Kidney (tissue), 14 donors: ENCODE data around the gene TIAM2. TPM values are rescaled to one million over a fixed set of nuclear protein-coding genes. Genes with fewer than 3 reads are reported as not detected.

Experiments used
- DNase-seq, 5 donors: peaks; one replicate each; pipeline ENCODE4 v3.0.0-alpha.2; 2013 to 2020
- FAIRE-seq: peaks from 2 replicates; lab custom pipeline; 2012; peaks lifted over from hg19 to GRCh38; lab: Jason Lieb, UNC
- H3K27ac ChIP-seq, 2 donors: one replicate each; pipeline ENCODE4 v1.7.0; 2013; ENCODE audit warnings: low read depth in 2 of 2, low read length in 2 of 2, inconsistent platforms in 1 of 2
- H3K27me3 ChIP-seq: one replicate; pipeline ENCODE4 v1.7.1; 2013; ENCODE audit warnings: low read length, inconsistent platforms; ENCODE audit not compliant: control insufficient read depth, insufficient read depth
- H3K36me3 ChIP-seq, 3 donors: one replicate each; pipeline versions ENCODE4 v1.7.0 to v1.7.1; 2013; ENCODE audit warnings: low read length in 3 of 3, control low read depth in 1 of 3, inconsistent platforms in 1 of 3; ENCODE audit not compliant: insufficient read depth in 3 of 3, control insufficient read depth in 2 of 3
- H3K4me1 ChIP-seq, 3 donors: one replicate each; pipeline versions ENCODE4 v1.7.0 to v1.7.1; 2013; ENCODE audit warnings: low read length in 3 of 3, inconsistent platforms in 1 of 3, low read depth in 1 of 3; ENCODE audit not compliant: control insufficient read depth in 2 of 3, insufficient read depth in 2 of 3
- H3K4me3 ChIP-seq, 3 donors: one replicate each; pipeline versions ENCODE4 v1.7.0 to v1.8.1; 2013; ENCODE audit warnings: low read length in 3 of 3, control low read depth in 1 of 3, inconsistent platforms in 1 of 3
- H3K9ac ChIP-seq, 3 donors: one replicate each; pipeline versions ENCODE4 v1.7.0 to v1.7.1; 2013; ENCODE audit warnings: low read length in 3 of 3, control low read depth in 1 of 3, inconsistent platforms in 1 of 3
- H3K9me3 ChIP-seq, 3 donors: one replicate each; pipeline versions ENCODE4 v1.7.0 to v1.7.1; 2013; ENCODE audit warnings: low read length in 3 of 3, control low read depth in 1 of 3, inconsistent platforms in 1 of 3; ENCODE audit not compliant: control insufficient read depth in 2 of 3, insufficient read depth in 1 of 3
- intact Hi-C: fragments of 100-400 bp; cut with DNase I; formaldehyde crosslinking; loops from one replicate; pipeline ENCODE4 v1.11.1; 2022
- polyA plus RNA-seq: library from polyadenylated mRNA; stranded (reverse); fragments of 350-450 nt; fragmentation: Illumina TruSeq; extraction: RNeasy Lipid Tissue Mini Kit (QIAGEN cat#74804); gene quantifications from one replicate; pipeline ENCODE4 v1.2.3, GENCODE V29; 2014; ENCODE audit warnings: low read depth, low replicate concordance; ENCODE audit not compliant: insufficient read depth
- total RNA-seq: library from RNA; stranded (reverse); fragmentation: NEBNext Ultra II Directional; extraction: Animal tissue kit (Norgen Biotek cat#: 25700); gene quantifications from one replicate; pipeline ENCODE4 v1.2.1, GENCODE V29; 2021
- TF ChIP-seq, protein P1 (sequence below): IDR thresholded peaks from 3 replicates; pipeline ENCODE4 v1.5.1; 2012; ENCODE audit warnings: mild to moderate bottlenecking, moderate library complexity, borderline replicate concordance; ENCODE audit not compliant: insufficient read depth; ENCODE audit errors: extremely low read depth
- donor health status: control.
- donor health status: control.
- donor health status: control.
- donor health status: control.
- donor health status: control.
- donor health status: DM: yes; HTN: yes; CAD: no.
- donor health status: Normal renal cell carcinoma (clear cell type).

Gene TIAM2
- total and polyA plus RNA-seq, 2 donors from 2014 or later, result 6.8 to 7.6 TPM

DNA sequence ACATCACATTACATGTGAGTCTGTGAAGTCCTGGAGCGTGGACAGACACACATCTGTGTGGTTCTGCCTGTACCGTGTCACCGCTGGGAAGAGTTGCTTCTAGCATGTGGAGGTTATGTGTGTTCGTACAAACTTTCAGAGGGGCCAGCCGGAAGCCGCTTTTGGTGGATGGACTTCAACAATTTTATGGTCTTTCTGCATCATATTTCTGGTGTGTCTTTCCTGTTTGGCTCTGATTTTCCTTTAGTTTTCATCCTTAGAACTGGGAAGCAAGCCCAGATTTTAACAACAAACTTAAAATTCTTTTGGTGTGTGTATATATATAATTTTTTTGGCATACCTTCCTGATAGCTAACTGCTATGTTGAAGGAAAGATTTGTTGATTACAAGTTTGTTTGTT is 71.2 kb downstream of the TIAM2 start:
- FAIRE-seq (no peak), DNase-seq (peak in 2 of 5 donors; percentile 48 to 79)
- intact Hi-C loops, result no loop called here

DNA sequence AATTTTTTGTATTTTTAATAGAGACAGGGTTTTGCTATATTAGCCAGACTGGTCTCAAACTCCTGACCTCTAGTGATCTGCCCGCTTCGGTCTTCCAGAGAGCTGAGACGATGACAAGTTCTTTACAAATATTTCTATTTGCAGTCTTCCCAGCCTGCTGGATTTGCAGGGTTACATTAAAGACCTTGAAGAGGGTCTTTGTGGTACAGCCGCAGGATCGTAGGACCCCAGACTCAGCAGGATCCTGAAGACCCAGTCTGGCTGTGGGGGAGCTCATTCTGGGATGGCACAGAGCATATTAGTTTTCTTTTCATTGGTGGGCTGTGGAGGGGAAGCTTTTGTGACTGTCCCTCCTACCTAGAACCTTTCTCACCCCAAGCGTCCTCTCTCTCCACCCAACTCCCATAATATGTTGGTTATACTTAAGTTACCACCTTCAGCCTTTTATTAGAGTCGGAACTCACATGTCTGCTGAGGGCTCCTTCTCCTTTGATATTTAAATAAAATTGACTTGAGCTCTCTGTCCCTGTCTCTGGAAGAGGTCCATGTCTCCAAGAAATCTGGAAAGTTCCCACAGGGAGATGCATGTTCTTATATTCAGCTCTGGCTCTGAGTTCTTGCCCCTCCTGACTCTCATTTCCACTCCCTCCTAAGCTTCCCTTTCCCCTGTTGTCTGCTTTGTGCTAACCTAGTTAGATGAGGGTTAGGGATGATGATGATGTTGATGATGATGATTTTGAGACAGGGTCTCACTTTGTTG is 72.0 kb downstream of the TIAM2 start:
- Histone ChIP-seq H3K4me1 (no peaks in the 10 kb centered on the region), H3K9ac (no peak overlapping the region), H3K27ac (no peak overlapping the region), H3K36me3 (no peaks in the 10 kb centered on the region), H3K4me3 (no peak overlapping the region), H3K27me3 (no peaks in the 10 kb centered on the region), H3K9me3 (no peaks in the 10 kb centered on the region)
- intact Hi-C loops, result no loop called here
- DNase-seq (no peak), FAIRE-seq (no peak)
- TF ChIP-seq, protein P1, sequence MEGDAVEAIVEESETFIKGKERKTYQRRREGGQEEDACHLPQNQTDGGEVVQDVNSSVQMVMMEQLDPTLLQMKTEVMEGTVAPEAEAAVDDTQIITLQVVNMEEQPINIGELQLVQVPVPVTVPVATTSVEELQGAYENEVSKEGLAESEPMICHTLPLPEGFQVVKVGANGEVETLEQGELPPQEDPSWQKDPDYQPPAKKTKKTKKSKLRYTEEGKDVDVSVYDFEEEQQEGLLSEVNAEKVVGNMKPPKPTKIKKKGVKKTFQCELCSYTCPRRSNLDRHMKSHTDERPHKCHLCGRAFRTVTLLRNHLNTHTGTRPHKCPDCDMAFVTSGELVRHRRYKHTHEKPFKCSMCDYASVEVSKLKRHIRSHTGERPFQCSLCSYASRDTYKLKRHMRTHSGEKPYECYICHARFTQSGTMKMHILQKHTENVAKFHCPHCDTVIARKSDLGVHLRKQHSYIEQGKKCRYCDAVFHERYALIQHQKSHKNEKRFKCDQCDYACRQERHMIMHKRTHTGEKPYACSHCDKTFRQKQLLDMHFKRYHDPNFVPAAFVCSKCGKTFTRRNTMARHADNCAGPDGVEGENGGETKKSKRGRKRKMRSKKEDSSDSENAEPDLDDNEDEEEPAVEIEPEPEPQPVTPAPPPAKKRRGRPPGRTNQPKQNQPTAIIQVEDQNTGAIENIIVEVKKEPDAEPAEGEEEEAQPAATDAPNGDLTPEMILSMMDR, result no peak

More for the DNA sequence above, 71.2 kb downstream of the TIAM2 start:
- Histone ChIP-seq H3K9ac (no peak overlapping the region), H3K27me3 (no peaks in the 10 kb centered on the region), H3K27ac (no peak overlapping the region), H3K9me3 (no peaks in the 10 kb centered on the region), H3K4me1 (no peaks in the 10 kb centered on the region), H3K4me3 (no peak overlapping the region), H3K36me3 (no peaks in the 10 kb centered on the region)
- TF ChIP-seq, protein P1, result no peak

DNA sequence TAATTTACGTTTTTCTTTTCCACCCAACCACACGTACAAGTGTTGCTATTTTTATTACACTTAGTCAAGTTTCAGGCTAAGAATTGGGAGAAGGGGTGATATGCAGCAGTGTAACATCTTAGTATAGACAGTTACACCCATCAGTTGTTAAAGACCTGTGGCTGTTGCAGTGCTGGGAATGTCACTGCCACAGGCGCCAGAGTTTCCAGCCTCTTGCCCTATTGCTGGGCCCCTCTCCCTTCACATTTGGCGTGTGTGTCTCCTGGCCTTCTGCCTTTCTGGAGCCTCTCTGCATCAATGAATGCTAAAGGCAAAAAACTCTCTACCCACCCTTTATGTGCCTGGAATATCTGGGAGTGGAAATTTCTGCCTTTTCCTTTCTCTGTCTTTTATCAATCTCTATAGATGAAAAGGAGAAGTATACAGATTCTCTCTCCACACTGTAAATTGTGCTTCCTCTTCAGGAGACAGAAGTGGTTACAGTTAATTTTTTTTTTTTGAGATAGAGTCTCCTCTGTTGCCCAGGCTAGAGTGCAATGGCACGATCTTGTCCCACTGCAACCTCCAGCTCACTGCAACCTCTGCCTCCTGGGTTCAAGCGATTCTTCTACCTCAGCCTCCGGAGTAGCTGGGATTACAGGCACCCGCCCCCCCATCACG is 73.0 kb downstream of the TIAM2 start:
- FAIRE-seq (no peak), DNase-seq (no peak)
- H3K9ac ChIP-seq, result no peak overlapping the region
- H3K9me3 ChIP-seq, result no peaks in the 10 kb centered on the region
- H3K4me1 ChIP-seq, result no peaks in the 10 kb centered on the region
- no peaks in the 10 kb centered on the region for H3K27me3 ChIP-seq
- TF ChIP-seq, protein P1, result no peak
- intact Hi-C loops, result no loop called here
- H3K4me3 ChIP-seq, result no peak overlapping the region
- no peak overlapping the region for H3K27ac ChIP-seq
- no peaks in the 10 kb centered on the region for H3K36me3 ChIP-seq
